HUES6 (cell line): ENCODE measurements around the gene ZNF639.

Source experiments
- H3K27ac ChIP-seq: 2 replicates; pipeline ENCODE4 v1.7.0; 2013; ENCODE audit warnings: low read depth, mild to moderate bottlenecking, low read length, inconsistent platforms
- H3K27me3 ChIP-seq: 2 replicates; pipeline ENCODE4 v1.6.1; 2013; ENCODE audit warnings: low read length; ENCODE audit not compliant: control insufficient read depth, insufficient read depth
- H3K36me3 ChIP-seq: 2 replicates; pipeline ENCODE4 v1.6.1; 2013; ENCODE audit warnings: low read length; ENCODE audit not compliant: control insufficient read depth, insufficient read depth
- H3K4me1 ChIP-seq: 2 replicates; pipeline ENCODE4 v1.6.1; 2013; ENCODE audit warnings: low read length; ENCODE audit not compliant: control insufficient read depth, insufficient read depth
- H3K4me3 ChIP-seq: 2 replicates; pipeline ENCODE4 v1.5.1; 2013; ENCODE audit warnings: low read depth, low read length
- H3K9ac ChIP-seq: one replicate; pipeline ENCODE4 v1.6.1; 2013; ENCODE audit warnings: mild to moderate bottlenecking, low read length
- H3K9me3 ChIP-seq: 2 replicates; pipeline ENCODE4 v1.6.1; 2013; ENCODE audit warnings: low read depth, low read length; ENCODE audit not compliant: control insufficient read depth, insufficient read depth

Gene ZNF639

GRCh38 chr3:179355996-179356395 is 33.2 kb downstream of the ZNF639 start:
- Histone ChIP-seq H3K4me3 (no peak overlapping the region), H3K27me3 (no peaks in the 10 kb centered on the region), H3K27ac (no peak overlapping the region), H3K9ac (no peak overlapping the region), H3K4me1 (no peaks in the 10 kb centered on the region), H3K9me3 (no peaks in the 10 kb centered on the region), H3K36me3 (peaks cover 74% of the 10 kb centered on the region)

GRCh38 chr3:179363332-179363731 is 40.5 kb downstream of the ZNF639 start:
- Histone ChIP-seq H3K4me3 (no peak overlapping the region), H3K9ac (no peak overlapping the region), H3K4me1 (no peaks in the 10 kb centered on the region), H3K27ac (no peak overlapping the region), H3K36me3 (peaks cover 60% of the 10 kb centered on the region), H3K27me3 (no peaks in the 10 kb centered on the region), H3K9me3 (no peaks in the 10 kb centered on the region)

DNA sequence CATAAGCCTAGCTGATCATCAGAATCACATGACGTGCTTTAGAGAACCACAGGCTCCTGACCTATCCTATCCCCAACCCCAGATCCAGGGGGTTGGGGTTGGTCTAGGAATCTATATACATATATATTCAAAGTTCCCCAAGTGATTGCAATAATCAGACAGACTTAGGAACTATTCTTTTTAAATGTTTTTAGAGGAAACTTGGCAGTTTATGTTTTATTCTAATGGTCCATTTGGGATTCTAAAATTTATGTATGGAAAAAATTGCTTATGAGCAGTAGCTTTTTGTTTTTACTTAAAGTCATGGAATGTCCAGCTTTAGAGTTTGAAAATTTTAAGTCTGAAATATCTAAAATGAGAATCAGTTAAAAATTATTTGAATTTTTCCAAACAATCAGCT is 46.8 kb downstream of the ZNF639 start:
- Histone ChIP-seq H3K4me1 (no peaks in the 10 kb centered on the region), H3K27ac (no peak overlapping the region), H3K4me3 (no peak overlapping the region), H3K9ac (no peak overlapping the region), H3K27me3 (no peaks in the 10 kb centered on the region), H3K36me3 (peaks cover 36% of the 10 kb centered on the region), H3K9me3 (no peaks in the 10 kb centered on the region)

- H3K36me3 ChIP-seq: peaks cover 37% of the 10 kb centered on the region
- H3K9me3 ChIP-seq: no peaks in the 10 kb centered on the region
These were observed 51.1 kb downstream of the ZNF639 start for GRCh38 chr3:179373938-179374337.

DNA sequence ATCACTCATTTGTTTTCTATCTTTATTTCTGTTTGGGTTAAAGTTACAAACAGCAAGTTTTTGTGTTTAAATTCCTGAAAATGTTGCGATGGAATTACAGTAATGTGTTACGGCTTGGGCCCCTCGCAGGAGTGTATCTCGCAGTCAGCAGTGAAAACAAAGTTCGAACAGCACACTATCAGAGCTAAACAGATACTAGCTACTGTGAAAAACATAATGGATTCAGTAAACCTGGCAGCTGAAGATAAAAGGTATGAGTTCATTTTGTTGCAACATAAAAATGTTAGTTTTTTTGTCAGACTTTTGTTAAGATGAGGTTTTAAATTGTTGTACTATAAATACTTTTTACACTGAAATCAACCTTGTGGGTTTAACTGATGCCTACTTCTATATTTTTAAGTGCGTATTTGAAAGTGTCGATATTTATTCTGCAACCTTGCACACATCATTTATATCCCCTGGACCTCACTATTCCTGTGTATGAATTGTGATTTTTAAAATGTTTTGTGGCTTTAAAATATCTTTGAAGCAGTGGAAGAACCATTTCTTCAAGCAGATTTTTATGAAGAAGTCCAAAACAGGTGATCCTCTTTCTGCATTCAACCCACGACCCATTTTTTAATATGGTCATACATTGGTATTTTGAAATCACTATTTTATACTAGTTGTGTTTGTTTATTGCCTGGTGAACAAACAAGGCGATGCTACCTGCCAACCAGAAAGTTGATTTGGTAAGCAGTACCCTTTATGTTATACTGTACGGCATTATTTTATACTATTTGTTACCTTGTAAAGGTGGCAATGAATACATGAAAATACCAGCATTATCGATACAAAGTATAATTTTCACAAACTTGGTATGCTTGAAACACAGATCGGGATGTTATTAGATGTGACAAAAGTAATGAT is 52.5 kb downstream of the ZNF639 start:
- H3K27ac ChIP-seq: no peak overlapping the region

More at GRCh38 chr3:179373938-179374337, 51.1 kb downstream of the ZNF639 start:
- Histone ChIP-seq H3K27ac (no peak overlapping the region), H3K9ac (no peak overlapping the region), H3K27me3 (no peaks in the 10 kb centered on the region), H3K4me3 (no peak overlapping the region), H3K4me1 (no peaks in the 10 kb centered on the region)

DNA sequence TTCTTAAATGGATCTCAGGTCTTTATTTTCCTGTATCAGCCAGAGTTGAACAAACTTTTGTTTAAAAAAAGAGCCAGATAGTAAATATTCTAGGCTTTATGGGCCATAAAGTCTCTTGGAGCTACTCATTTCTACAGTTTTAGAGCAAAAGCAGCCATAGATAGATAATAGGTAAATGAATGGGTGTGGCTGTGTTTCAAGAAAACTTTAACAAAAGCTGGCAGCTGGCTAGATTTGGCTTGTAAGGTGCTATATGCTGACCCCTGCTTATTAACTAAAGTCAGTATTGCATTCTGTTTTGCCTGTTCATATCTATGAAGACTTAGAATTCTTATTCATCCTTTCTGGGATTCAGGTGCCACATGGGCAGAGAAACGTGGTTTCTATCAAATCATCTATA is 53.6 kb downstream of the ZNF639 start:
- no peaks in the 10 kb centered on the region for H3K27me3 ChIP-seq
- H3K27ac ChIP-seq: no peak overlapping the region
- H3K36me3 ChIP-seq: peaks cover 44% of the 10 kb centered on the region
- no peaks in the 10 kb centered on the region for H3K4me1 ChIP-seq
- H3K9ac ChIP-seq: no peak overlapping the region
- no peaks in the 10 kb centered on the region for H3K9me3 ChIP-seq
- no peak overlapping the region for H3K4me3 ChIP-seq

More for the DNA sequence above, 52.5 kb downstream of the ZNF639 start:
- no peaks in the 10 kb centered on the region for H3K4me1 ChIP-seq
- H3K27me3 ChIP-seq: no peaks in the 10 kb centered on the region
- no peaks in the 10 kb centered on the region for H3K9me3 ChIP-seq
- peaks cover 39% of the 10 kb centered on the region for H3K36me3 ChIP-seq
- no peak overlapping the region for H3K9ac ChIP-seq
- no peak overlapping the region for H3K4me3 ChIP-seq
